GM23338 (cell line): Measurements from ENCODE around the gene MPEG1.

Experiments used
- CREB1 ChIP-seq: fragments of 250-450 bp; sonication (Bioruptor Pico); IDR thresholded peaks from 2 replicates; pipeline ENCODE4 v1.5.0; 2020; ENCODE audit warnings: low read depth, mild to moderate bottlenecking, moderate library complexity
- CTCF ChIP-seq, 2 experiments: fragments of 200-600 bp in 1 of 2; sonication (generic) in 1 of 2; conservative IDR thresholded peaks; 2 replicates each; pipeline versions ENCODE4 v1.5.1 to v1.6.1; 2016 to 2017; ENCODE audit warnings: antibody characterized with exemption in 2 of 2, low read depth in 2 of 2, mild to moderate bottlenecking in 2 of 2, moderate library complexity in 1 of 2
- ETS1 ChIP-seq: IDR thresholded peaks from 2 replicates; pipeline ENCODE4 v1.6.1; 2016; ENCODE audit warnings: antibody characterized with exemption
- EZH2 ChIP-seq: fragments of 200-600 bp; sonication (generic); IDR thresholded peaks from one replicate; pipeline ENCODE4 v1.8.0; 2017; ENCODE audit warnings: antibody characterized with exemption, mild to moderate bottlenecking, low read depth; ENCODE audit not compliant: unreplicated experiment
- NANOG ChIP-seq: IDR thresholded peaks from 2 replicates; pipeline ENCODE4 v1.6.1; 2016; ENCODE audit warnings: antibody characterized with exemption, borderline replicate concordance
- POLR2AphosphoS5 ChIP-seq: IDR thresholded peaks from 2 replicates; pipeline ENCODE4 v1.6.1; 2016; ENCODE audit warnings: antibody characterized with exemption, low read depth
- REST ChIP-seq: IDR thresholded peaks from one replicate; pipeline ENCODE4 v1.6.1; 2018; ENCODE audit warnings: antibody characterized with exemption; ENCODE audit not compliant: unreplicated experiment
- ZNF114 ChIP-seq: fragments of 250-450 bp; sonication (Bioruptor Pico); IDR thresholded peaks from 2 replicates; pipeline ENCODE4 v1.5.0; 2020; ENCODE audit warnings: mild to moderate bottlenecking, moderate library complexity
- ZNF331 ChIP-seq: fragments of 250-450 bp; sonication (Bioruptor Pico); IDR thresholded peaks from 2 replicates; pipeline ENCODE4 v1.5.0; 2020; ENCODE audit warnings: low read depth, mild to moderate bottlenecking, moderate library complexity

GRCh38 chr11:59186130-59186594, 26.6 kb downstream of the MPEG1 start:
- peak; percentile 74 to 87 for TF ChIP-seq CTCF (conservative IDR thresholded peaks at IDR 0.05; ENCODE audit: low read depth in 2 of 2)
- no peak for TF ChIP-seq NANOG
- no peak for TF ChIP-seq CREB1
- TF ChIP-seq EZH2: no peak
- no peak for TF ChIP-seq POLR2AphosphoS5
- no peak for TF ChIP-seq ZNF114 (CRISPR knock-in tag)
- TF ChIP-seq REST: no peak
- no peak for TF ChIP-seq ETS1
- TF ChIP-seq ZNF331 (CRISPR knock-in tag): no peak
